HG03045 (cell line): ENCODE data around the gene TSPEAR.

Experiments
- ATAC-seq: cut with Tn5 transposase; IDR thresholded peaks from one replicate; pipeline ENCODE4 v1.9.1; 2021; ENCODE audit warnings: mild to moderate bottlenecking, moderate library complexity; ENCODE audit not compliant: unreplicated experiment

The TSPEAR gene

DNA sequence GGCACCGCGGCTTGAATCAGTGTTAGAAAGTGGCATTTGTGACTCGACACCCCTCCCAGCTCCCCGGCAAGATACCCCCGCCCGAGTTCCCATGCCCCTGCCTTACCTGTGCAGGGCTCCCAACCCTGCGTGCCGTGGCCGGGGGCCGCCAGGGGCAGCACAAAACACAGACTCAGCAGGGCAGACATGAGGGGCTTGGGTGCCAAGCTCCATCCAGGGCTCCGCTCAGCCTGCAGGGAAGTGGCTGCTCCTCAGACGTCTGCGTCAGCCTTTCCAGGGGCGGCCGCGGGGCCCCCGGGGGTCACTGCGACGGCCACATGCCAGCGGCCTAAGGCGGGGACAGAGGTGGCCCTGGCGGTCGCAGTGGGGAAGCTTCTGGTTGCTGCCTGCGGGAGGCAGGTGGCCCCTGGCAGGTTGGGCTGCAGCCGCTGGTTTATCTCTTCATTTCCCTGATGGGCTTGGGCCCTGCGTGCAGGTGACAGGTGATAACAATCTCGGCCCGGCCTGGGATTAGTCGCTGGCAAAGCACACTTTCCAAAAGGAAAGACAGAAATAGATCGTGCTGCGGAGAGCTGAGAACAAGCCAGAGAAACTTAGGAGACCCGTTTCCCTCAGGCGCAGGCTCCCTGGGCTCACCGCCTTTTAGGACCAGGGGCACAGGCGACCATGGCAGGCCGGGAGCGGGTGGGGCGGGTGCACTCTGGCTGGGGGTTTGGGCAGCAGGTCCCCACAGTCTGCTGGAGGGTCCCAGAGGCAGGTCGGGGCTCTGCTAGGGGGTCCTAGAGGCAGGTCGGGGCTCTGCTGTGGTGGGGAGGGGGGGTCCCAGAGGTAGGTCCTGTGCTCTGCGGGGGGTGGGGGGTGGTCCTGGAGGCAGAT is at the start of gene TSPEAR:
Gene TSPEAR, minus strand, starts transcription at position 246 of the 876 bp plus-strand sequence. Its CDS starts 58 bp downstream, at position 188.
- ATAC-seq, result no peak

DNA sequence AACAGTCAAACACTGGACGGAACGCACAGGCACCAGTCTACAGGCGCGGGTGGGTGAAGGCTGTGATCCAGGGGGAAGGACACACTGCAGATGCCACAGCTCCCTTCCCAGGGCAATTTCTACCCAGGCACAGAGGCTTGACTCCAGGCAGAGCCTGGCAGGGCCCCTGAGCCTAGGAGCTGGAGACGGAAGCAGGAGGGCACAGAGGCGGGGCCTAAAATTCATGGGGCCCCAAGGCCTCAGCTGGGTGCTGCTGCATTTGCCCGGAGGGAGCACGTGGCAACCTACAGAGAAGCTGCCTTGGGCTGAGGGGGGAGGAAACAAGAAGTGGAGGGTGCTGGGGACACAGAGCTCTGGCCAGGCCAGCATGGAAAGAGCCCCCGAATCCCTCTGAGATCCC is 49.0 kb upstream of the TSPEAR start:
- ATAC-seq, result no peak

- no peak for ATAC-seq
Observed at GRCh38 chr21:44759628-44760285, 48.4 kb upstream of the TSPEAR start.

GRCh38 chr21:44758781-44759627 is 47.6 kb upstream of the TSPEAR start:
- no peak for ATAC-seq

GRCh38 chr21:44758141-44758561 is 46.8 kb upstream of the TSPEAR start:
- no peak for ATAC-seq

- no peak for ATAC-seq
Observed at GRCh38 chr21:44757731-44758130, 46.4 kb upstream of the TSPEAR start.

- no peak for ATAC-seq
Observed at GRCh38 chr21:44756423-44757185, 45.2 kb upstream of the TSPEAR start.

DNA sequence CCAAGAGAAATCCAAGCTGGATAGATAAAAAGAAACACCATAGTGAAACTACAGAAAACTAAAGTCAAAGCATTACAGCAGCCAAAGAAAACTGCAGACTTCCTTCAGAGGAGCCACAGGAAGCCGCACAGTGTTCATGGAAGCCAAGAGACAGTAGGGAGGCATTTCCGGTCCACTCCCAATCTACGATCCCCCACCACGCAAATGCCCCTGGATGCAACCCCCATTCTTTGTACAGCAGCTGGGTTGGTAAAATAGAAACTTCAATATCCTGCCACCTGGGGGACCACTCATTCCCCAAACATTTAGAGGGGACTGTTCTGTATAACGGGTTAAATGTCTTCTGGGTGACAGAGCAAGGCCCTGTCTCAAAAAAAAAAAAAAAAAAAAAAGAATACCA is 43.9 kb upstream of the TSPEAR start:
- ATAC-seq, result no peak

GRCh38 chr21:44753357-44753756 is 42.0 kb upstream of the TSPEAR start:
- ATAC-seq, result no peak

DNA sequence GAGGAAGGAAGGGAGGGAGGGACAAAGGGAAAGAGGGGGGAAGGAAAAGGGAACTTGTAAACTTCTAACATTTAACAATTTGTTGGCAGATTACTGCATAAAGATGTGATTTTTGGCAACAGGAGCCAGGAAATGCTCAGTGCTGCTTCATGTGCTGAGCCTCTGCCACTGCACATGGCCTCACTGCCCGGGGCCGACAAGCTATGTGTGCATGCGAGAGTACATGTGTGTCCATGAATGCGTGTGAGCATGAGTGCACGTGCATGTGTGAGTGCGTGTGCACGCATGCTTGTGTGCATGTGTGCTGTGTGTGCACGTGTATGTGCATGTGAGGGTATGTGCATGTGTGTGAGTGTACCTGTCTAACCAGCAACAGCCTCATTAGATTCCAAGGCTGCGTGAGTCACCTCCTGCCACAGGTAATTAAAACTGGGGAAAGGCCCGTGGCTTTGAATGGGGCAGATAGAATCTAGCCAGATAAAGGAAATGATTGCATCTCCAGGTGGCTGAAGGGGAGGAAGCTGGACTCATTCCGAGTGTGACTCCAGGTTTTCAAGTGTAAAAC is 41.4 kb upstream of the TSPEAR start:
- no peak for ATAC-seq

DNA sequence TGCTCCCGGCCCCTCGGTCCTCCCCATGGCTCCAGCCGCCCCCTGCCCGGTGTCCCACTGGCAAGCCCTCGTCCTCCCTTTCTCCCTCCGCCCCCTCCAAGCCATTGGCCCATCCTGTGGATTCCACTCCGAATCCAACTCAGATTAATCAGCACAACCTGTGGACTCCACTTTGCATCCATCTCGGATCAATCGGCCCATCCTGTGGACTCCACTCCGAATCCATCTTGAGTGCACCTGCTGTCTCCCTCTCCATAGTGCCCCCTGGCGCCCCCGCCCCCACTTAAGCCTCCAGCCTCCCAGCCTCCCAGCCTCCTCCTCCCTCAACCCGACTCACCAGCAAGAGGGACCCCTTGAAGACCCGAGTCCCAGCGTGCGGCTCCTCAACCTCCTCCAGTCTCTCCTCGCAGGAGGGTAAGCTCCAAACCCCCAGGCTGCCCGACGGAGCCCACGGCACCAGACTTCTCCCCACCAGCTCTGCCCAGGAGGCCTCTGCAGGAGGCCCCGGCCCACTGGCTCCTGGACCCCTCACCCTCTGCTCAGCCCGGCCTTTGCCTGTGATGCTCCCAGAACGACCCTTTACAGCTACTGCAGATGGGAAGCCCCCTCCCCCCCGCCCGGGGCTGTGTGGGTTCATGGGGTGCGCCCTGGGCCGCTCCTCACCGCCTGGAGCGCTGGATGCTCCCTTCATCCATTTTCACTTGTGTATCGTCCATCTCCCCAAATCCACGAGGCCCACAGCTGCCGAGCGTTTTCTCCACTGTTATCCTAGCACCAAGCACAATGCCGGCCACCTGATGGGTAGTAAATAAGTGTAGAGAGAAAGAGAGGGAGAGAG is 40.6 kb upstream of the TSPEAR start:
- no peak for ATAC-seq

- no peak for ATAC-seq
Observed at GRCh38 chr21:44751186-44751798, 39.9 kb upstream of the TSPEAR start.

GRCh38 chr21:44750675-44751025 is 39.3 kb upstream of the TSPEAR start:
- ATAC-seq, result no peak

DNA sequence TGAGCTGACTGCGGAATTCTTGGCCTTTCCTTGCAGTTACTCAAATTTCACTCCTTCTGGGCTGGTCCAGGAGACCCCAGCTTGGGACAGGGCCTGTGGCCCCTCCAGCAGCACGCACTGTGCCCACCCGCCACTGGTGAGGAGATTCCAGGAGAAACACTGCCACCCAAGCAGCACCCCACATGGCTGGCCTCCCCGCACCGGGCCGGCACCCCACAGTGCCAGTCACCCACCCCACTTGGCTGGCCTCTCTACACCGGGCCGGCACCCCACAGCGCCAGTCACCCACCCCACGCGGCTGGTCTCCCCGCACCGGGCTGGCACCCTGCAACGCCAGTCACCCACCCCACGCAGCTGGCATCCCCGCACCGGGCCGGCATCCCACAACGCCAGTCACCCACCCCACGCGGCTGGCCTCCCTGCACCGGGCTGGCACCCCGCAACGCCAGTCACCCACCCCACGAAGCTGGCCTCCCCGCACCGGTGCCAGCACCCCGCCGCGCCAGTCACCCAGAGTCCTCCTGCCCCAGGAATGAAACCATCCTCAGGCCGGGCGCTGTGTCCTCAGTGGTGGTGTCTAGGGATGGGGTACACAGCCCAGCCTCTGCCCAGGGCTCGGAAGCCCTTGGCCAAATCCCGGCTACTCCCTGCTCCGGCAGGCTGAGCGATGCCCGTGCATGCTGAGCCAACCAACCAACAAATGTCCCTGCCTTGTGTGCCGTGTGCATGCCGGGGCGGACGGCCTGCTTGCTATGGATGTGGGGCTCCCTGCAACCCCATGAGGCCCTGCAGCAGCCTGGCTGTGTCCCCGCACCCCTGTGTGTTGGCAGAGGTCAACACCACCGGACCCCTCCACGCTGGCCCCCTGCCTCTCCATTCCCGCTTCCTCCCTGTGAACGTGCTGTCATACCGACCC is 38.6 kb upstream of the TSPEAR start:
- ATAC-seq, result no peak

DNA sequence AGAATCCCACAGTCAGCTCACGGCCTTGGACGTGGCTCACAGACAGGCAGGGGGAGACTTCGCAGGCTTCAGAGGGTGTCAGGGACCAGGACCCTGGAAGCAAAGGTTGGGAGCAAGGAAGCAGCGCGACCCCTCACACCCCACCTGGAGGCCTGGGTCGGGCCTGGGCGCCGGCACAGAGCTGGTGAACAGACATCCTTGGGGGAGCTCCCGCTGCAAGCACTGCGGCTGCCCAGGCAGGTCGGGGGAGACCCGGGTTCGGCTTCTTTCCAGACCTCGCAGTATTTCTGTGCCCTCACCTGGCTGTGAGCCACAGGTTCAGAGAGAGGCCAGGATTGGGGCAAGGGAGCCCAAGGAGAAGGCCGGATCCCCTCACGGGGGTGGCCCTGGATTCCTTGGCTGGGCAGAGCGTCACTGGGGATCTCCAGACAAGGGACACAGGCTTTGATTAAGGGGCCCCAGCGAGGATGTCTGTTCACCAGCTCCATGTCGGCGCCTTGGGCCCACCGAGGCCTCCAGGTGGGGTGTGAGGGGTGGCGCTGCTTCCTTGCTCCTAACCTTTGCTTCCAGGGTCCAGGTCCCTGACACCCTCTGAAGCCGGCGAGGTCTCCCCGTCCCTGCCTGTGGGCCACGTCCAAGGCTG is 37.9 kb upstream of the TSPEAR start:
- no peak for ATAC-seq

GRCh38 chr21:44748621-44749020 is 37.2 kb upstream of the TSPEAR start:
- ATAC-seq, result no peak

DNA sequence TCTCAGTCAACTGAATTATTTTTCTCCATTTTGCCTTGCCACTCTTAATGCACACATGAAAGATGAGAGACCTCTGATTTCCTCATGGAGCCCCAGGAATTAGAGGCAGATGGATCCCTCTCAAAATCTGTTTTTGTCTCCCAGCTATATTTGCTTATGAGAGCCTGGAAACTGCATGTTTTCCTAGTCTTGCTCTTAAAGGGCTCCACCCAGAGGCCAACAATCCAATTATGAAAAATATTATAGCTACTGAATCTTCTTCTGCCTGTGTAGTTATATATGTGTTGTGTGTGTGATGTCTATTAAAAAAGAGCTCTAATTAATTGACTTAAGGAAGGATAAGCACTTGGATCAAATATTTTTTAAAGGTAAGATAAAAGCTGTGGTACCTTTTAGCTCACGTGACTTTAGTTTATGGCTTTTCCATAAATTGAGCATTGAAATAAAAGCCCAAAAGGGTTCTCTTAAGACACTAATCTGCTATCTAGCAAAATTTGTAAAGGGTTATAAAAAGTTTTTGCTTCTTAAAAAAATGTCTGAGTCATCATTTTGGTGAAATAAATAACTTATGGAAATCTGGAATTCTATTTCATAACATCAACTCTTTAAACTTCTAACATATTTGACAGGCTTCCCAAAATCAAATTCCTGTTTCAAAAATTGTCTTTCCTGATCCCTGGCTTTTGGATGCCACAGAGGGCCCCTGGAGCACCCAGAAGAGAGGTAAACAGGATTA is 31.2 kb upstream of the TSPEAR start:
- ATAC-seq, result no peak
